Nephron (organoid): ENCODE data around the gene GABRD.

Experiments used
- H3K27ac Mint-ChIP-seq, 3 experiments: 2 replicates each; pipeline ENCODE4 v1.8.0; 2020; ENCODE audit warnings: mixed read lengths in 3 of 3, mild to moderate bottlenecking in 2 of 3, moderate library complexity in 1 of 3
- H3K27me3 Mint-ChIP-seq: 2 replicates; pipeline ENCODE4 v1.8.0; 2021; ENCODE audit warnings: low read depth, mild to moderate bottlenecking, moderate library complexity, mixed read lengths
- H3K36me3 Mint-ChIP-seq: 2 replicates; pipeline ENCODE4 v1.8.0; 2020; ENCODE audit warnings: low read depth, mixed read lengths
- H3K4me1 Mint-ChIP-seq: 2 replicates; pipeline ENCODE4 v1.8.0; 2020; ENCODE audit warnings: mixed read lengths
- H3K4me3 Mint-ChIP-seq, 3 experiments: 2 replicates each; pipeline ENCODE4 v1.8.0; 2020; ENCODE audit warnings: mild to moderate bottlenecking in 3 of 3, mixed read lengths in 3 of 3, moderate library complexity in 2 of 3
- H3K9me3 Mint-ChIP-seq: 2 replicates; pipeline ENCODE4 v1.8.0; 2020; ENCODE audit warnings: mixed read lengths
- TF ChIP-seq, protein P1 (sequence below), 3 experiments: fragments of 200-600 bp; sonication (generic); IDR thresholded peaks; one replicate each; pipeline ENCODE4 v1.5.0; 2021; ENCODE audit warnings: antibody characterized with exemption in 3 of 3; ENCODE audit not compliant: unreplicated experiment in 3 of 3

GABRD gene

DNA sequence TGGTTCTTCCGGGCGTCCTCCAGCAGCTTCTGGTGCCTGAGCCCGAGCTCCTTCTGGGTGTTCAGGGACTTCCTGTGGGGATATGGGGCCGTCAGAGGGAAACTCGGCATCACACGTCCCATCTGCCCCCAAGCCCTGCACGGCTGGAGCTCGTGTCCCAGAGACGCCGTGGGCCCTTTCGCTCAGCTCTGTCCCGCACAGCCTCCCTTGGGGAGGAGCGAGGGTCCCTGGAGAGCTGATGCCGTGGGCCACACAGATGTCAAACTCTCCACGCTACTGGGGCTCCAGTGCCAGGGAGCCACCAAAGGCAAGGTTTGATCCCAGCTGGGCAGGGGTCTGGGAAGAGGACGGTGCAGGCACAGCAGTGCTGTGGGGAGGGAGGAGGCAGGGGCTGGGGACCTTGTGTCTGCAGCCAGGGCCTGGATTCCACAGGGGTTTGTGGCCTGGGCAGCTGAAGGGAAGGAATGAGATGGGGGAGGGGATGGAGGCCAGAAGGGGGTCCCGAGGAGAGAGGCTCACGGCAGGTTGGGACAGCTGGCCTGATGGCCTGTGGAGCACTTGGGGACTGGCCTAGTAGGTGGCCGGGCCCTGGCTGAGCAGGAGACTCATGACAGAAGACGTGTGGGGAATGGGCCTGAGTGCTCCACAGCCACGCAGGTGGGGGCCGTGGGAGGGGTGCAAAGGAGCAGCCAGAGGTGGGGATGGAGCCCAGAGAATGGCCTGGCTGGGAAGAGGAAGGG is 46.0 kb upstream of the GABRD start:
- no peaks in the 10 kb centered on the region for H3K4me1 Mint-ChIP-seq
- H3K9me3 Mint-ChIP-seq, result no peaks in the 10 kb centered on the region
- peaks cover 36% of the 10 kb centered on the region for H3K27me3 Mint-ChIP-seq
- H3K27ac Mint-ChIP-seq, result no peak overlapping the region
- no peaks in the 10 kb centered on the region for H3K36me3 Mint-ChIP-seq
- no peak overlapping the region for H3K4me3 Mint-ChIP-seq
- TF ChIP-seq, protein P1, sequence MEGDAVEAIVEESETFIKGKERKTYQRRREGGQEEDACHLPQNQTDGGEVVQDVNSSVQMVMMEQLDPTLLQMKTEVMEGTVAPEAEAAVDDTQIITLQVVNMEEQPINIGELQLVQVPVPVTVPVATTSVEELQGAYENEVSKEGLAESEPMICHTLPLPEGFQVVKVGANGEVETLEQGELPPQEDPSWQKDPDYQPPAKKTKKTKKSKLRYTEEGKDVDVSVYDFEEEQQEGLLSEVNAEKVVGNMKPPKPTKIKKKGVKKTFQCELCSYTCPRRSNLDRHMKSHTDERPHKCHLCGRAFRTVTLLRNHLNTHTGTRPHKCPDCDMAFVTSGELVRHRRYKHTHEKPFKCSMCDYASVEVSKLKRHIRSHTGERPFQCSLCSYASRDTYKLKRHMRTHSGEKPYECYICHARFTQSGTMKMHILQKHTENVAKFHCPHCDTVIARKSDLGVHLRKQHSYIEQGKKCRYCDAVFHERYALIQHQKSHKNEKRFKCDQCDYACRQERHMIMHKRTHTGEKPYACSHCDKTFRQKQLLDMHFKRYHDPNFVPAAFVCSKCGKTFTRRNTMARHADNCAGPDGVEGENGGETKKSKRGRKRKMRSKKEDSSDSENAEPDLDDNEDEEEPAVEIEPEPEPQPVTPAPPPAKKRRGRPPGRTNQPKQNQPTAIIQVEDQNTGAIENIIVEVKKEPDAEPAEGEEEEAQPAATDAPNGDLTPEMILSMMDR (IDR thresholded peaks at IDR 0.05; ENCODE audit: unreplicated experiment in 3 of 3), result no peak

DNA sequence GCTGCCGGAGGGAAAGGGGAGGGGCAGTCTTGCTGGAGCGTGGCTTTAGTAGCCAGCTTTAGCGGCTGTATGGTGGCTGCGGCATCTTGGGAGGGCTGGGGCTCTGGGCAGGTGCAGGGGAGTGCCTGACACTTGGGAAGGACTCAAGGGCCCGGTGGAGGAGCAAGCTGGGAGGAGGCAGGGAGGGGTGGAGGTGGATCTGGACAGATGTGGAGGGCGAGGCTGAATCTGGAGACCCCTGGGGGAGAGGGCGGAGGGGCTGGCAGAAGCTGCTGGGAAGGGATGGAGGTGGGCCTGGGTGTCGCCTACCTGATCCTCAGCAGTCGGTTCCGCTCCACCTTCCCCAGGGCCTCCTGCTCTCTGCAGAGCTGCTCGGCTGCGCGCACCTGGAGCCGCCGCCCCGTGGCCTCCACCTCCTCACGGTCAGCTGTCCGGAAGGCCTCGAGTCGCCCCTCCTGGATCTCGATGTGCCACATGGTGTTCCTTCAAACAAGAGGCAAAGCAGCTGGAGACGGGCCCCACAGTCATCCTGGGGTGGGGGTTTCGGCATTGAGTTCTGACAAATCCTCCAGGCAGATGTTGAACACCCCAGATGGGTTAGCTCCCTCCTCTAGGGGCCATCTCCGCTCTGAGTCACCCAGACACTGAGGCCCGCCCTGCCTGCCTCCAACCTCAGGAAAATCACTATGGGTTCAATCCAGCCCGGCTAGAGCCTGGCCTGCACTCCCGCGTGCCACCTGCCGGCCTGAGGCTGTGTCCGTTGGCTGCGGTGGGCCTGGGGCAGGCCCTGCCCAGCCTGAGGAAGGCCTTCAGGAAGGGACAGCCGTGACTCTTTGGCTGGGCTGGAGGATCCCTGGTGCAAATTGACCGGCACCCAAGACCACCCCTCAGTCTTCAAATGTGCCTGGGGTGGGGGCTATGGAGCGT is 45.2 kb upstream of the GABRD start:
- Mint-ChIP-seq H3K27me3 (peaks cover 37% of the 10 kb centered on the region), H3K36me3 (no peaks in the 10 kb centered on the region), H3K4me3 (no peak overlapping the region), H3K4me1 (no peaks in the 10 kb centered on the region), H3K27ac (no peak overlapping the region), H3K9me3 (no peaks in the 10 kb centered on the region)
- TF ChIP-seq, protein P1 (IDR thresholded peaks at IDR 0.05; ENCODE audit: unreplicated experiment in 3 of 3), result no peak

GRCh38 chr1:1974834-1975233 is 44.3 kb upstream of the GABRD start:
- no peaks in the 10 kb centered on the region for H3K4me1 Mint-ChIP-seq
- no peak overlapping the region for H3K27ac Mint-ChIP-seq
- H3K4me3 Mint-ChIP-seq, result no peak overlapping the region
- peaks cover 33% of the 10 kb centered on the region for H3K27me3 Mint-ChIP-seq
- H3K36me3 Mint-ChIP-seq, result no peaks in the 10 kb centered on the region
- no peaks in the 10 kb centered on the region for H3K9me3 Mint-ChIP-seq
- TF ChIP-seq, protein P1 (IDR thresholded peaks at IDR 0.05; ENCODE audit: unreplicated experiment in 3 of 3), result no peak

GRCh38 chr1:1975535-1975934 is 43.6 kb upstream of the GABRD start:
- peaks cover 31% of the 10 kb centered on the region for H3K27me3 Mint-ChIP-seq
- TF ChIP-seq, protein P1 (IDR thresholded peaks at IDR 0.05; ENCODE audit: unreplicated experiment in 3 of 3), result no peak
- no peak overlapping the region for H3K4me3 Mint-ChIP-seq
- no peak overlapping the region for H3K27ac Mint-ChIP-seq
- no peaks in the 10 kb centered on the region for H3K4me1 Mint-ChIP-seq
- H3K36me3 Mint-ChIP-seq, result no peaks in the 10 kb centered on the region
- H3K9me3 Mint-ChIP-seq, result no peaks in the 10 kb centered on the region

DNA sequence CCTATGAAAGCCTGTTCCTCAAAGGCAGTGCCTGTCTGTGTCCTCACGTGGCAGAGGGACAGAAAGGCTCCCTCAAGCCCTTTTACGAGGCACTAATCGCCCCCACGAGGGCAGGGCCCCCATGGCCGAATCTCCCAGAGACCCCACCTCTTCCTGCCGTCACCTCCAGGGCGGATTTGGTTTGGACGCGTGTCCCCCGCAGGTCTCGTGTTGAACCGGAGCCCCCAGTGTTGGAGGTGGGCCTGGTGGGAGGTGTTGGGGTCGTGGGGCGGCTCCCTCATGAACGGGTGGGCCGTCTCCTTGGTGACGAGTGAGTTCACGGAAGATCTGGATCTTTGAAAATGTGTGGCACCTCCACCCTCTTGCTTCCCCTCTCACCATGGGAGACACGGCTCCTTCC is 43.1 kb upstream of the GABRD start:
- Mint-ChIP-seq H3K36me3 (no peaks in the 10 kb centered on the region), H3K9me3 (no peaks in the 10 kb centered on the region), H3K27ac (no peak overlapping the region), H3K27me3 (peaks cover 26% of the 10 kb centered on the region), H3K4me1 (no peaks in the 10 kb centered on the region), H3K4me3 (no peak overlapping the region)
- TF ChIP-seq, protein P1 (IDR thresholded peaks at IDR 0.05; ENCODE audit: unreplicated experiment in 3 of 3), result no peak
